ENCODE data around the gene TAF11L2.
"Not testable (repeated sequence)": the region's sequence is repeated elsewhere in the genome, so short reads cannot be mapped to it uniquely, and the experiment has no call there.

TAF11L2 gene

DNA sequence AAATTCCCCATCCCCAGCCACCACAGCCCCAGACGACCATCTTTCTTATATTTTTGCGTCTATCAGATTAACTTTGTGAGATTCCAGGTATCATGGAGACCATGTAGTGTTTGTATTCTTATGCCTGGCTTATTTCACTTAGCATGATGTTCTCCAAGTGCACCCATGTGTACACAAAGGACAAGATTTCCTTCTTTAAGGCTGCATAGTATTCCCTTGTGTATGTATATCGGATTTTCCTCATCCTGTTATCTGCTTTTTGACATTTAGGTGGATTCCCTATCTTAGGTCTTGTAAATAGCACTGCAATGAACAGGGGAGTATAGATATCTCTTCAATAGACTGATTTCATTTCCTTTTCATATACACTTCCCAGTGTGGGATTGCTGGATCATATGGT, 5.3 kb upstream of the TAF11L2 start:
- H3K4me1 Mint-ChIP-seq (ENCODE audit: low read depth): no peaks in the 10 kb centered on the region
- no peak overlapping the region for H3K4me3 Mint-ChIP-seq
- H3K9me3 Mint-ChIP-seq: peaks cover 13% of the 10 kb centered on the region

DNA sequence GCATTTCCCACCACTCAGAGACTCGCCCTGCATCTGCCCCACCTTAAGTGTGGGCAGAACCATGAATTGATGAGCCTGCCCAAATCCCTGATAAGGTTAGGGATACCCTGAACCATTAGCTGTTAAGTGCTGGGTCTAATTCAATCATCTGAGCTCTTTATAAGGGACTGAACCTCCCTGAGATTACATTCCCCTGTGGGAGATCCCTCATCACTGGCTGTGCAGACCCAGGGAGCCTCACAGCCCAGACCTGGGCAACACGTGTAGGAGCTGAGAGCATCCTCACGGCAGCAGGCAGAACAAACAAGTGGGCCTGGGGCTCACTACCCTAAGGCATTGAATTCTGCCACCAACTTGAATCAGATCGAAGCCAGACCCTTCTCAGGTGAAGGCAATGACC, 585 bp upstream of the TAF11L2 start:
- intact Hi-C loops (cut with micrococcal nuclease): no loop called here
- Mint-ChIP-seq H3K36me3 (ENCODE audit: low read depth) (no peaks in the 10 kb centered on the region), H3K9me3 (peaks cover 7% of the 10 kb centered on the region), H3K27ac (no peak overlapping the region), H3K27me3 (peaks cover 3% of the 10 kb centered on the region), H3K4me3 (no peak overlapping the region), H3K4me1 (ENCODE audit: low read depth) (no peaks in the 10 kb centered on the region)

More for the DNA sequence above, 5.3 kb upstream of the TAF11L2 start:
- H3K27me3 Mint-ChIP-seq: peaks cover 5% of the 10 kb centered on the region
- H3K27ac Mint-ChIP-seq: no peak overlapping the region
- intact Hi-C loops (cut with micrococcal nuclease): no loop called here
- no peaks in the 10 kb centered on the region for H3K36me3 Mint-ChIP-seq (ENCODE audit: low read depth)

DNA sequence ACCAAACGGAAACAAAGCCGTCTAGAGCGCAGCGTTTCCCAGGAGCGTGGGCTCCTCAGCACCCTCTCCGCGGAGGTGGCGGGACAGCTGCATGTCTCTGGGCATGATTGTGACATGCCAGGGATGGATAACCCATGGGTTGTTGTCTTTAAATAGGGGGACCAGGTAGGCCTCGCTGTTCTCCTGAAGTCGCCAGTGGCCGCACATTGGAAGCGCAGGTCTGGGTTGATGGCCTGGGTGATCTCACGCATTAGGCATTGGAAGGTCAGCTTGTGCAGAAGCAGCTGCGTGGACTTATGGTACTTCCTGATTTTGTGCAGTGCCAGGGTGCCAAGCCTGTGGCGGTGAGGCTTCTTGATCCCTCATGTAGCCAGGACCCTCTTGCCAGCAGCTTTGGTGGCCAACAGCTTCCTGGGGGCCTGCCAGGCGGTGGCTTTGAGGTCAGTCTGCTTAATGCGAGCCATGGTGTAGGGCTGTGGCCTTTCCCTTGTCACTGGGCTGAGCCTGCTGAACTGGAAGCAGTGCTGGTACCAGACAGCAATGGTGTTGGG, 13.8 kb downstream of the TAF11L2 start:
- Mint-ChIP-seq H3K9me3 (no peaks in the 10 kb centered on the region), H3K27me3 (peaks cover 1% of the 10 kb centered on the region), H3K36me3 (ENCODE audit: low read depth) (no peaks in the 10 kb centered on the region), H3K4me3 (no peak overlapping the region), H3K27ac (no peak overlapping the region), H3K4me1 (ENCODE audit: low read depth) (no peaks in the 10 kb centered on the region)
- intact Hi-C loops (cut with micrococcal nuclease): no loop called here

DNA sequence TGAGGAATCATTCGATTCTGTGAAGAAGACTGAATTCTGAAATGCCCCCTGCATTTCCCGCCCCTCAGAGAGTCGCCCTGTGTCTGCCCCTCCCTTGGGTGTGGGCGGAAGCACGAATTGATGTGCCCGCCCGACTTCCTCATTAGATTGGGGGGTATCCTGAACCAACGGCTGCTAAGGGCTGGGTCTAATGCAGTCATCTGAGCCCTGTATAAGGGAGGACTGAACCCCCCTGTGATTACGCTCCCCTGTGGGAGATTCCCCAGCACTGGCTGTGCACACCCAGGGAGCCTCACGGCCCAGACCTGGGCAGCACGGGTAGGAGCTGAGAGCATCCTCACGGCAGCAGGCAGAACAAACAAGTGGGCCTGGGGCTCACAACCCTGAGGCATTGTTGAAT, 19.5 kb downstream of the TAF11L2 start:
- H3K27me3 Mint-ChIP-seq; H3K4me1 Mint-ChIP-seq (ENCODE audit: low read depth); H3K36me3 Mint-ChIP-seq (ENCODE audit: low read depth); H3K9me3 Mint-ChIP-seq; intact Hi-C loops (cut with micrococcal nuclease); H3K4me3 Mint-ChIP-seq; H3K27ac Mint-ChIP-seq: not testable (repeated sequence)

DNA sequence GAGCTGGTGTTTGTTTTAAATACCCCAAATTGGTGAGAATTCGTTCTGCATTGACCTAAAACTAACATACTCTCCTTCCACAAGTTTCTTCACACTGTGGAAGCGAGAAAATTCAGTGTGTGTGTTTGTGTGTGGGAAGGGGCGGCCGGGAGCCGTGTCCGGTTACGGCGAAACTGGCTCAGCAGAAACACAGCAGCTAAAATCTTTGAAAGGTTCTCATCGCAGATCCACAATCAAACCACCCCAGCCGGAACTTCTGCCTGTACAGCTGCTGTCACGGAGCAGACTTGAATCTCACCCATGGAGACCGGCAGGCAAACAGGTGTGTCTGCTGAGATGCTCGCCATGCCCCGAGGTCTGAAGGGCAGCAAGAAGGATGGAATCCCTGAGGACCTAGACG, 20.0 kb downstream of the TAF11L2 start, which contains the start of gene TAF11L3:
Gene TAF11L3 (plus strand): TSS at position 301 of the 400 bp plus-strand sequence.
- intact Hi-C loops (cut with micrococcal nuclease); H3K4me1 Mint-ChIP-seq (ENCODE audit: low read depth); H3K27ac Mint-ChIP-seq; H3K27me3 Mint-ChIP-seq; H3K36me3 Mint-ChIP-seq (ENCODE audit: low read depth); H3K4me3 Mint-ChIP-seq; H3K9me3 Mint-ChIP-seq: not testable (repeated sequence)

DNA sequence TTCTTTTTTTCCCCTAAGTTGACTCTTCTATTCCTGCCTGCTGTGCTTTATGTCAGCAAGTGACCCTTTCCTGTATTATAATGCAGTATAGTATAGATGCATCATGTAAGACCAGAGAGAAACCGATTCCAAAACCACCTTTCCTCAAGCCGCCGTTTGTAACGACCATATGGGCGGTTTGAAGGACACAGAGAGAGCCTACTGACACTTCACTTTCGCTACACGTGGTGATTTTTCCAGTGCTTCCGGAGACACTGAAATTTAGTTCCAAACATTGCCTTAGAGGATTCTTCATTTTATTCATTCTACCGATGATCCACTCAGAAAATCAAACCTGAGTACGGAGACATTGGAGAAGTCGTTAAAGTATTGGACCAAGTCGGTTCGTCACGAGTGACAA, 21.5 kb downstream of the TAF11L2 start:
- H3K27ac Mint-ChIP-seq; H3K27me3 Mint-ChIP-seq; H3K9me3 Mint-ChIP-seq; H3K36me3 Mint-ChIP-seq (ENCODE audit: low read depth); H3K4me1 Mint-ChIP-seq (ENCODE audit: low read depth); intact Hi-C loops (cut with micrococcal nuclease); H3K4me3 Mint-ChIP-seq: not testable (repeated sequence)

DNA sequence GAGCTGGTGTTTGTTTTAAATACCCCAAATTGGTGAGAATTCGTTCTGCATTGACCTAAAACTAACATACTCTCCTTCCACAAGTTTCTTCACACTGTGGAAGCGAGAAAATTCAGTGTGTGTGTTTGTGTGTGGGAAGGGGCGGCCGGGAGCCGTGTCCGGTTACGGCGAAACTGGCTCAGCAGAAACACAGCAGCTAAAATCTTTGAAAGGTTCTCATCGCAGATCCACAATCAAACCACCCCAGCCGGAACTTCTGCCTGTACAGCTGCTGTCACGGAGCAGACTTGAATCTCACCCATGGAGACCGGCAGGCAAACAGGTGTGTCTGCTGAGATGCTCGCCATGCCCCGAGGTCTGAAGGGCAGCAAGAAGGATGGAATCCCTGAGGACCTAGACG, 23.5 kb downstream of the TAF11L2 start, which contains the start of gene TAF11L4:
Gene TAF11L4 (plus strand): TSS at position 301 of the 400 bp plus-strand sequence.
- H3K4me1 Mint-ChIP-seq (ENCODE audit: low read depth); H3K36me3 Mint-ChIP-seq (ENCODE audit: low read depth); H3K27me3 Mint-ChIP-seq; H3K4me3 Mint-ChIP-seq; intact Hi-C loops (cut with micrococcal nuclease); H3K9me3 Mint-ChIP-seq; H3K27ac Mint-ChIP-seq: not testable (repeated sequence)

DNA sequence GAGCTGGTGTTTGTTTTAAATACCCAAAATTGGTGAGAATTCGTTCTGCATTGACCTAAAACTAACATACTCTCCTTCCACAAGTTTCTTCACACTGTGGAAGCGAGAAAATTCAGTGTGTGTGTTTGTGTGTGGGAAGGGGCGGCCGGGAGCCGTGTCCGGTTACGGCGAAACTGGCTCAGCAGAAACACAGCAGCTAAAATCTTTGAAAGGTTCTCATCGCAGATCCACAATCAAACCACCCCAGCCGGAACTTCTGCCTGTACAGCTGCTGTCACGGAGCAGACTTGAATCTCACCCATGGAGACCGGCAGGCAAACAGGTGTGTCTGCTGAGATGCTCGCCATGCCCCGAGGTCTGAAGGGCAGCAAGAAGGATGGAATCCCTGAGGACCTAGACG, 26.9 kb downstream of the TAF11L2 start, which contains the start of gene TAF11L5:
Gene TAF11L5 (plus strand): TSS at position 301 of the 400 bp plus-strand sequence.
- H3K27ac Mint-ChIP-seq; H3K27me3 Mint-ChIP-seq; H3K4me1 Mint-ChIP-seq (ENCODE audit: low read depth); H3K9me3 Mint-ChIP-seq; H3K36me3 Mint-ChIP-seq (ENCODE audit: low read depth); intact Hi-C loops (cut with micrococcal nuclease); H3K4me3 Mint-ChIP-seq: not testable (repeated sequence)

DNA sequence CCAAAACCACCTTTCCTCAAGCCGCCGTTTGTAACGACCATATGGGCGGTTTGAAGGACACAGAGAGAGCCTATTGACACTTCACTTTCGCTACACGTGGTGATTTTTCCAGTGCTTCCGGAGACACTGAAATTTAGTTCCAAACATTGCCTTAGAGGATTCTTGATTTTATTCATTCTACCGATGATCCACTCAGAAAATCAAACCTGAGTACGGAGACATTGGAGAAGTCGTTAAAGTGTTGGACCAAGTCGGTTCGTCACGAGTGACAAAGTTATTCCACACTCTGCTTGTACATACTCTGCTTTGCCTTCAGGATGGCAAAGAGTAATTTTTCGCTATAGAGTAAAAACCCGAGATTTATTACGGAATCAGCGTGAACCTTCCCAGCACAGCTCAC, 28.5 kb downstream of the TAF11L2 start:
- intact Hi-C loops (cut with micrococcal nuclease); H3K36me3 Mint-ChIP-seq (ENCODE audit: low read depth); H3K9me3 Mint-ChIP-seq: not testable (repeated sequence)

DNA sequence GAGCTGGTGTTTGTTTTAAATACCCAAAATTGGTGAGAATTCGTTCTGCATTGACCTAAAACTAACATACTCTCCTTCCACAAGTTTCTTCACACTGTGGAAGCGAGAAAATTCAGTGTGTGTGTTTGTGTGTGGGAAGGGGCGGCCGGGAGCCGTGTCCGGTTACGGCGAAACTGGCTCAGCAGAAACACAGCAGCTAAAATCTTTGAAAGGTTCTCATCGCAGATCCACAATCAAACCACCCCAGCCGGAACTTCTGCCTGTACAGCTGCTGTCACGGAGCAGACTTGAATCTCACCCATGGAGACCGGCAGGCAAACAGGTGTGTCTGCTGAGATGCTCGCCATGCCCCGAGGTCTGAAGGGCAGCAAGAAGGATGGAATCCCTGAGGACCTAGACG, 30.3 kb downstream of the TAF11L2 start, which contains the start of gene TAF11L6:
Gene TAF11L6 (plus strand): TSS at position 301 of the 400 bp plus-strand sequence.
- H3K4me1 Mint-ChIP-seq (ENCODE audit: low read depth); H3K9me3 Mint-ChIP-seq; H3K36me3 Mint-ChIP-seq (ENCODE audit: low read depth); H3K4me3 Mint-ChIP-seq; intact Hi-C loops (cut with micrococcal nuclease); H3K27ac Mint-ChIP-seq; H3K27me3 Mint-ChIP-seq: not testable (repeated sequence)

More for the DNA sequence above, 28.5 kb downstream of the TAF11L2 start:
- not testable (repeated sequence) for H3K4me1 Mint-ChIP-seq (ENCODE audit: low read depth); H3K27me3 Mint-ChIP-seq; H3K27ac Mint-ChIP-seq; H3K4me3 Mint-ChIP-seq

Data from dendritic cell treated with granulocyte-macrophage colony-stimulating factor and Interleukin-4, amounts not matched to agents 40 ng/mL and 50 ng/mL, for 4 days (primary cell).